Hepatocyte (in vitro differentiated cells): ENCODE results near the gene GHITM. TPM values are rescaled to one million over a fixed set of nuclear protein-coding genes. Genes with fewer than 3 reads are reported as not detected.

Experiments
- DNase-seq: peaks from one replicate; pipeline ENCODE4 v3.0.0-alpha.2; 2016; ENCODE audit warnings: low spot score
- H2AFZ ChIP-seq: fragments of 200-600 bp; sonication (generic); 2 replicates; pipeline ENCODE4 v1.6.0; 2016; ENCODE audit warnings: antibody characterized with exemption, mild to moderate bottlenecking
- H3K27ac ChIP-seq: fragments of 200-600 bp; sonication (generic); 2 replicates; pipeline ENCODE4 v1.5.1; 2016; ENCODE audit warnings: mild to moderate bottlenecking
- H3K27me3 ChIP-seq: fragments of 200-600 bp; sonication (generic); 2 replicates; pipeline ENCODE4 v1.6.1; 2016
- H3K36me3 ChIP-seq: fragments of 200-600 bp; sonication (generic); replicated peaks from 2 replicates; pipeline ENCODE4 v1.5.1; 2016; ENCODE audit warnings: low read depth; ENCODE audit not compliant: insufficient read depth
- H3K4me1 ChIP-seq: fragments of 200-600 bp; sonication (generic); 2 replicates; pipeline ENCODE4 v1.5.1; 2016; ENCODE audit warnings: mild to moderate bottlenecking, moderate library complexity; ENCODE audit not compliant: insufficient read depth
- H3K4me2 ChIP-seq: fragments of 200-600 bp; sonication (generic); 2 replicates; pipeline ENCODE4 v1.6.0; 2016
- H3K4me3 ChIP-seq: fragments of 200-600 bp; sonication (generic); 2 replicates; pipeline ENCODE4 v1.5.1; 2016; ENCODE audit warnings: mild to moderate bottlenecking
- H3K79me2 ChIP-seq: fragments of 200-600 bp; sonication (generic); 2 replicates; pipeline ENCODE4 v1.6.0; 2017; ENCODE audit warnings: mild to moderate bottlenecking
- H3K9me2 ChIP-seq: fragments of 200-600 bp; sonication (generic); replicated peaks from 2 replicates; pipeline ENCODE4 v1.6.0; 2017; ENCODE audit warnings: mild to moderate bottlenecking; ENCODE audit not compliant: insufficient read depth
- H3K9me3 ChIP-seq: fragments of 200-600 bp; sonication (generic); 2 replicates; pipeline ENCODE4 v1.5.1; 2016; ENCODE audit warnings: low read depth, mild to moderate bottlenecking
- H4K20me1 ChIP-seq: fragments of 200-600 bp; sonication (generic); 2 replicates; pipeline ENCODE4 v1.6.0; 2016; ENCODE audit warnings: mild to moderate bottlenecking; ENCODE audit not compliant: insufficient read depth, poor library complexity, severe bottlenecking
- CTCF ChIP-seq: fragments of 200-600 bp; sonication (generic); IDR thresholded peaks from 2 replicates; pipeline ENCODE4 v1.5.1; 2016; ENCODE audit warnings: antibody characterized with exemption, mild to moderate bottlenecking; ENCODE audit not compliant: poor library complexity
- EZH2 ChIP-seq: fragments of 200-600 bp; sonication (generic); IDR thresholded peaks from 2 replicates; pipeline ENCODE4 v1.6.1; 2016; ENCODE audit warnings: antibody characterized with exemption, mild to moderate bottlenecking, borderline replicate concordance
- EZH2phosphoT487 ChIP-seq: fragments of 200-600 bp; sonication (generic); IDR thresholded peaks from one replicate; pipeline ENCODE4 v1.6.1; 2018; ENCODE audit warnings: antibody characterized with exemption, mild to moderate bottlenecking, low read depth, moderate library complexity; ENCODE audit not compliant: unreplicated experiment, severe bottlenecking
- WGBS: methylation state at CpG from one replicate; pipeline ENCODE4 v1.1.6; 2016; ENCODE audit warnings: low lambda C conversion rate; ENCODE audit errors: missing lambda C conversion rate; 5-methylcytosine and 5-hydroxymethylcytosine counted together
- polyA plus RNA-seq: library from polyadenylated mRNA; unstranded; fragments of >200 nt; fragmentation: Nextera tagmentation; extraction: Ambion mirVana; gene quantifications from 2 replicates; pipeline ENCODE4 v1.2.1, GENCODE V29; 2016
- total RNA-seq: library from RNA; depleted of rRNA; stranded (reverse); fragments of >200 nt; gene quantifications from 2 replicates; pipeline ENCODE4 v1.2.3, GENCODE V29; 2014

The GHITM gene
- total and polyA plus RNA-seq, 2 experiments from 2014 or later, result 215 to 273 TPM

GRCh38 chr10:84200537-84201243 is 61.4 kb downstream of the GHITM start:
- no peak for TF ChIP-seq CTCF
- TF ChIP-seq EZH2, result no peak
- no peak for TF ChIP-seq EZH2phosphoT487
- no peaks in the 10 kb centered on the region for H3K9me3 ChIP-seq
- WGBS, result 82% methylated on average over 11 of the region's 11 CpGs

GRCh38 chr10:84201244-84201606 is 61.9 kb downstream of the GHITM start:
- H3K36me3 ChIP-seq, result no peaks in the 10 kb centered on the region
- TF ChIP-seq EZH2 (no peak), CTCF (no peak)
- H3K4me2 ChIP-seq, result no peak overlapping the region
- H3K79me2 ChIP-seq, result no peaks in the 10 kb centered on the region
- H3K27me3 ChIP-seq, result peaks cover 20% of the 10 kb centered on the region
- H2AFZ ChIP-seq, result no peak overlapping the region
- H3K9me3 ChIP-seq, result no peaks in the 10 kb centered on the region
- no peak for DNase-seq
- H3K9me2 ChIP-seq, result no peaks in the 10 kb centered on the region
- H3K4me3 ChIP-seq, result no peak overlapping the region
- WGBS, result 66% methylated on average over 6 of the region's 6 CpGs
- H3K27ac ChIP-seq, result no peak overlapping the region
- H3K4me1 ChIP-seq, result no peaks in the 10 kb centered on the region
- no peaks in the 10 kb centered on the region for H4K20me1 ChIP-seq

More at GRCh38 chr10:84200537-84201243, 61.4 kb downstream of the GHITM start:
- Histone ChIP-seq H3K4me1 (no peaks in the 10 kb centered on the region), H3K36me3 (no peaks in the 10 kb centered on the region), H3K9me2 (no peaks in the 10 kb centered on the region), H3K27me3 (peaks cover 25% of the 10 kb centered on the region), H3K4me3 (no peak overlapping the region), H3K4me2 (no peak overlapping the region), H3K27ac (no peak overlapping the region), H4K20me1 (no peaks in the 10 kb centered on the region), H2AFZ (no peak overlapping the region), H3K79me2 (no peaks in the 10 kb centered on the region)
- no peak for DNase-seq

DNA sequence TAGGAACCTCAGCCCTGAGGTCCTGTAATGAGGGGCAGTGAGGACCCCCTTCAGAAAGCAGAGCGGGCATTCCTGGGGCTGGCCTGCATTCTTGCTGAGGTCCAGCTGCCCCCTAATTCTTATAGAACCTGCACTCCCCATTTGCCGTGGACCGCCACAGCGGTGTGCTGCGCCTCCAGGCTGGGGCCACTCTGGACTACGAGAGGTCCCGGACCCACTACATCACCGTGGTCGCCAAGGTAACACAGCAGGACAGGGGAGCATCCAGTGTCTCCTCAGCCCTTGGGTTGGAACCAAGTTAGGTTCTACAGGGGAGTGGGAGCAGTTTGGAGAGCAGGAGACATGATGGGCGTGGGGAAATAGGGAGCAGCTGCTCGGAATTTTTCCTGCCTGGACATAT is 62.4 kb downstream of the GHITM start:
- no peak overlapping the region for H2AFZ ChIP-seq
- H3K36me3 ChIP-seq, result no peaks in the 10 kb centered on the region
- TF ChIP-seq EZH2phosphoT487, result no peak
- TF ChIP-seq EZH2, result no peak
- no peak for TF ChIP-seq CTCF
- peaks cover 16% of the 10 kb centered on the region for H3K27me3 ChIP-seq
- no peaks in the 10 kb centered on the region for H3K4me1 ChIP-seq
- H3K79me2 ChIP-seq, result no peaks in the 10 kb centered on the region
- no peak overlapping the region for H3K27ac ChIP-seq
- H3K9me2 ChIP-seq, result no peaks in the 10 kb centered on the region
- no peaks in the 10 kb centered on the region for H3K9me3 ChIP-seq
- no peaks in the 10 kb centered on the region for H4K20me1 ChIP-seq
- H3K4me2 ChIP-seq, result no peak overlapping the region
- H3K4me3 ChIP-seq, result no peak overlapping the region
- DNase-seq, result no peak
- WGBS, result 93% methylated on average over 11 of the region's 11 CpGs

DNA sequence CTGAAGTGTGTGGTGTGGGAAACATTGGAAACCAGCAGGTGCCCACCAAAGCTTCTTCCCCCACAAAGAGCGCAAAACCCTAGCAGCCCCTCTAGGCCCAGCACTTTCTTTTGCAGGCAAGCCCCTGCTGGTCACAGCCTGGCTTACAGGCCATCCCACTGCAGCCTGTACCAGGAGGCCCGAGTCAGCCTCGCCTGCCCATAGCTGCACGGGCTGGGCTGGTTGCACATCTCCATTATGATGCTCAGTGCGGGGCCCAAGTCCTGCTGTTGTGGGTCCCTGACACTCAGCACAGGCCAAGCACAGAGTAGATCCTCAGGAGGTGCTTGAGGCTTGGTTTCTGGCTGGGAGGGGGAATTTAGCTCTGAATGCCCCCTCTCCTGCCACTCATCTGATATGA is 63.0 kb downstream of the GHITM start:
- no peak overlapping the region for H3K4me3 ChIP-seq
- H3K27ac ChIP-seq, result no peak overlapping the region
- H3K4me2 ChIP-seq, result no peak overlapping the region
- no peaks in the 10 kb centered on the region for H3K79me2 ChIP-seq
- no peaks in the 10 kb centered on the region for H3K9me3 ChIP-seq
- DNase-seq, result no peak
- no peaks in the 10 kb centered on the region for H3K9me2 ChIP-seq
- WGBS, result 79% methylated on average over 5 of the region's 5 CpGs
- TF ChIP-seq CTCF (no peak), EZH2phosphoT487 (no peak), EZH2 (no peak)
- H3K4me1 ChIP-seq, result no peaks in the 10 kb centered on the region
- H3K27me3 ChIP-seq, result peaks cover 9% of the 10 kb centered on the region
- no peaks in the 10 kb centered on the region for H4K20me1 ChIP-seq
- no peak overlapping the region for H2AFZ ChIP-seq
- H3K36me3 ChIP-seq, result no peaks in the 10 kb centered on the region
